GM12865 (cell line): ENCODE data around the gene PBX2.

Experiments
- DNase-seq: peaks from one replicate; pipeline ENCODE4 v3.0.0; 2010; ENCODE audit warnings: low read depth
- H3K4me3 ChIP-seq: 2 replicates; pipeline ENCODE4 v1.5.1; 2011; ENCODE audit warnings: mild to moderate bottlenecking, low read depth, low read length, control low read depth
- CTCF ChIP-seq: IDR thresholded peaks from 2 replicates; pipeline ENCODE4 v1.5.1; 2011; ENCODE audit warnings: low read length, control low read depth, low read depth, inconsistent platforms; ENCODE audit not compliant: insufficient read depth; ENCODE audit errors: missing control alignments

Gene PBX2

GRCh38 chr6:32175711-32176475, 14.1 kb downstream of the PBX2 start, which contains the start of gene AGPAT1:
TSS of gene AGPAT1 (minus strand) at chr6:32176084. CDS start at chr6:32171496, 4,588 bp downstream.
- H3K4me3 ChIP-seq, result peak within 1 kb of the TSS; percentile 69
- TF ChIP-seq CTCF, result no peak
- peak; percentile 98 for DNase-seq

- DNase-seq, result no peak
- peak overlapping the region; percentile 69 for H3K4me3 ChIP-seq
- no peak for TF ChIP-seq CTCF
Observed at GRCh38 chr6:32175322-32175710, 14.7 kb downstream of the PBX2 start.

GRCh38 chr6:32174416-32174815, 15.6 kb downstream of the PBX2 start:
- TF ChIP-seq CTCF, result no peak
- DNase-seq, result no peak
- H3K4me3 ChIP-seq, result no peak overlapping the region

GRCh38 chr6:32173051-32173727, 16.8 kb downstream of the PBX2 start:
- no peak for TF ChIP-seq CTCF
- H3K4me3 ChIP-seq, result no peak overlapping the region
- DNase-seq, result no peak

GRCh38 chr6:32171234-32171633, 18.8 kb downstream of the PBX2 start:
- no peak for DNase-seq
- no peak overlapping the region for H3K4me3 ChIP-seq
- TF ChIP-seq CTCF, result no peak

- DNase-seq, result no peak
- no peak for TF ChIP-seq CTCF
- no peak overlapping the region for H3K4me3 ChIP-seq
Observed at GRCh38 chr6:32170294-32170693, 19.7 kb downstream of the PBX2 start.
